Mesothelial cell of epicardium (in vitro differentiated cells): ENCODE results near the gene BOD1L1. TPM values are rescaled to one million over a fixed set of nuclear protein-coding genes. Genes with fewer than 3 reads are reported as not detected.

Source experiments
- DNase-seq, 2 experiments: peaks; one replicate each; pipeline ENCODE4 v3.0.0; 2021; ENCODE audit warnings: low spot score in 2 of 2; ENCODE audit not compliant: unreplicated experiment in 2 of 2
- H3K27ac Mint-ChIP-seq: 2 replicates; pipeline ENCODE4 v1.8.0; 2021; ENCODE audit warnings: mixed read lengths
- H3K27me3 Mint-ChIP-seq: 2 replicates; pipeline ENCODE4 v1.8.0; 2021; ENCODE audit warnings: low read depth, mixed read lengths
- H3K36me3 Mint-ChIP-seq: 2 replicates; pipeline ENCODE4 v1.8.0; 2021; ENCODE audit warnings: mixed read lengths
- H3K4me1 Mint-ChIP-seq: 2 replicates; pipeline ENCODE4 v1.8.0; 2021; ENCODE audit warnings: mixed read lengths
- H3K4me3 Mint-ChIP-seq: 2 replicates; pipeline ENCODE4 v1.8.0; 2021; ENCODE audit warnings: mild to moderate bottlenecking, moderate library complexity, mixed read lengths
- H3K9me3 Mint-ChIP-seq: 2 replicates; pipeline ENCODE4 v1.8.0; 2021; ENCODE audit warnings: mixed read lengths
- CTCF ChIP-seq: fragments of 200-600 bp; sonication (generic); IDR thresholded peaks from one replicate; pipeline ENCODE4 v1.5.0; 2021; ENCODE audit warnings: antibody characterized with exemption; ENCODE audit not compliant: unreplicated experiment
- total RNA-seq: library from RNA; stranded (reverse); gene quantifications from 3 replicates; pipeline ENCODE4 v1.2.1, GENCODE V29; 2021

Gene BOD1L1
- total RNA-seq, 1 donor from 2014 or later, result 56.8 TPM

GRCh38 chr4:13535708-13536361 is 91.7 kb downstream of the BOD1L1 start:
- Mint-ChIP-seq H3K36me3 (peaks cover 2% of the 10 kb centered on the region), H3K4me1 (no peaks in the 10 kb centered on the region), H3K27me3 (peaks cover 99% of the 10 kb centered on the region), H3K27ac (no peak overlapping the region), H3K4me3 (peak overlapping the region; percentile 40), H3K9me3 (no peaks in the 10 kb centered on the region)
- DNase-seq, result peak in 1 of 2 experiments; percentile 36
- no peak for TF ChIP-seq CTCF

- no peak overlapping the region for H3K27ac Mint-ChIP-seq
- DNase-seq, result no peak
- peaks cover 2% of the 10 kb centered on the region for H3K36me3 Mint-ChIP-seq
- H3K4me1 Mint-ChIP-seq, result no peaks in the 10 kb centered on the region
- H3K27me3 Mint-ChIP-seq, result peaks cover 99% of the 10 kb centered on the region
- no peak for TF ChIP-seq CTCF
- H3K4me3 Mint-ChIP-seq, result no peak overlapping the region
- H3K9me3 Mint-ChIP-seq, result no peaks in the 10 kb centered on the region
Observed at GRCh38 chr4:13535118-13535517, 92.4 kb downstream of the BOD1L1 start.

GRCh38 chr4:13534344-13535063 is 93.0 kb downstream of the BOD1L1 start:
- no peak overlapping the region for H3K4me3 Mint-ChIP-seq
- no peak overlapping the region for H3K27ac Mint-ChIP-seq
- TF ChIP-seq CTCF, result no peak
- H3K27me3 Mint-ChIP-seq, result peaks cover 99% of the 10 kb centered on the region
- H3K9me3 Mint-ChIP-seq, result no peaks in the 10 kb centered on the region
- DNase-seq, result peak in 1 of 2 experiments; percentile 33
- no peaks in the 10 kb centered on the region for H3K4me1 Mint-ChIP-seq
- peaks cover 2% of the 10 kb centered on the region for H3K36me3 Mint-ChIP-seq

GRCh38 chr4:13533670-13534343 is 93.7 kb downstream of the BOD1L1 start:
- H3K4me3 Mint-ChIP-seq, result no peak overlapping the region
- DNase-seq, result no peak
- no peaks in the 10 kb centered on the region for H3K4me1 Mint-ChIP-seq

GRCh38 chr4:13531625-13531998 is 95.9 kb downstream of the BOD1L1 start:
- Mint-ChIP-seq H3K27me3 (peaks cover 99% of the 10 kb centered on the region), H3K9me3 (no peaks in the 10 kb centered on the region), H3K4me3 (no peak overlapping the region), H3K36me3 (no peaks in the 10 kb centered on the region), H3K4me1 (no peaks in the 10 kb centered on the region), H3K27ac (no peak overlapping the region)
- no peak for DNase-seq
- no peak for TF ChIP-seq CTCF

More at GRCh38 chr4:13533670-13534343, 93.7 kb downstream of the BOD1L1 start:
- Mint-ChIP-seq H3K36me3 (peaks cover 2% of the 10 kb centered on the region), H3K27ac (no peak overlapping the region), H3K27me3 (peaks cover 99% of the 10 kb centered on the region), H3K9me3 (no peaks in the 10 kb centered on the region)
- no peak for TF ChIP-seq CTCF
